SU-DHL-6 (cell line): Measurements from ENCODE around the gene TMCO4.

Experiments
- H2AFZ ChIP-seq: fragments of 200-600 bp; sonication (generic); 2 replicates; pipeline ENCODE4 v1.6.1; 2014; ENCODE audit warnings: low read depth, mild to moderate bottlenecking, moderate library complexity, mixed read lengths, antibody characterized with exemption, low read length; ENCODE audit not compliant: severe bottlenecking
- H3F3A ChIP-seq: fragments of 200-600 bp; shearing (Covaris generic); 2 replicates; pipeline ENCODE4 v1.6.0; 2016; ENCODE audit warnings: antibody characterized with exemption, mild to moderate bottlenecking; ENCODE audit not compliant: insufficient read depth
- H3K27ac ChIP-seq: fragments of 200-600 bp; sonication (generic); 2 replicates; pipeline ENCODE4 v1.5.1; 2016; ENCODE audit warnings: low read depth, mild to moderate bottlenecking, low read length, moderate library complexity, mixed read lengths
- H3K27me3 ChIP-seq: fragments of 200-600 bp; sonication (generic), shearing (Covaris generic); 2 replicates; pipeline ENCODE4 v1.6.0; 2014; ENCODE audit warnings: mild to moderate bottlenecking, low read length
- H3K36me3 ChIP-seq: fragments of 200-600 bp; sonication (generic); 2 replicates; pipeline ENCODE4 v1.6.1; 2014; ENCODE audit warnings: mild to moderate bottlenecking, low read length, mixed read lengths
- H3K4me2 ChIP-seq: fragments of 300-600, 200-600 bp; shearing (Covaris generic), sonication (generic); 2 replicates; pipeline ENCODE4 v1.6.0; 2014; ENCODE audit warnings: low read length, low read depth, mild to moderate bottlenecking; ENCODE audit not compliant: poor library complexity, severe bottlenecking
- H3K4me3 ChIP-seq: fragments of 200-600 bp; sonication (generic); 2 replicates; pipeline ENCODE4 v1.5.1; 2014; ENCODE audit warnings: antibody characterized with exemption, low read length, mild to moderate bottlenecking, mixed read lengths; ENCODE audit not compliant: insufficient read depth, poor library complexity, severe bottlenecking
- H3K79me2 ChIP-seq: fragments of 200-600 bp; sonication (generic); 2 replicates; pipeline ENCODE4 v1.6.1; 2014; ENCODE audit warnings: mild to moderate bottlenecking, low read length, moderate library complexity; ENCODE audit not compliant: insufficient read depth
- H3K9ac ChIP-seq: fragments of 200-600 bp; sonication (generic); 2 replicates; pipeline ENCODE4 v1.7.0; 2014; ENCODE audit warnings: mild to moderate bottlenecking, low read length
- H3K9me2 ChIP-seq: fragments of 200-600 bp; sonication (generic); replicated peaks from 2 replicates; pipeline ENCODE4 v1.6.1; 2014; ENCODE audit warnings: low read length; ENCODE audit not compliant: insufficient read depth
- H3K9me3 ChIP-seq: fragments of 200-600 bp; sonication (generic); 2 replicates; pipeline ENCODE4 v1.6.1; 2014; ENCODE audit warnings: low read length, mixed read lengths; ENCODE audit not compliant: insufficient read depth
- H4K20me1 ChIP-seq: fragments of 200-600 bp; sonication (generic); 2 replicates; pipeline ENCODE4 v1.6.1; 2014; ENCODE audit warnings: low read depth, mild to moderate bottlenecking, antibody characterized with exemption, low read length, moderate library complexity, mixed read lengths
- EZH2phosphoT487 ChIP-seq: fragments of 200-600 bp; sonication (generic), shearing (Covaris generic); conservative IDR thresholded peaks from 2 replicates; pipeline ENCODE4 v1.6.1; 2018; ENCODE audit warnings: mild to moderate bottlenecking, antibody characterized with exemption, low read length, moderate library complexity, mixed read lengths
- TF ChIP-seq, protein P1 (sequence below): fragments of 200-600 bp; sonication (generic); IDR thresholded peaks from one replicate; pipeline ENCODE4 v1.5.1; 2017; ENCODE audit warnings: antibody characterized with exemption, mild to moderate bottlenecking, low read length, moderate library complexity; ENCODE audit not compliant: insufficient read depth, poor library complexity, severe bottlenecking

TMCO4 gene

DNA sequence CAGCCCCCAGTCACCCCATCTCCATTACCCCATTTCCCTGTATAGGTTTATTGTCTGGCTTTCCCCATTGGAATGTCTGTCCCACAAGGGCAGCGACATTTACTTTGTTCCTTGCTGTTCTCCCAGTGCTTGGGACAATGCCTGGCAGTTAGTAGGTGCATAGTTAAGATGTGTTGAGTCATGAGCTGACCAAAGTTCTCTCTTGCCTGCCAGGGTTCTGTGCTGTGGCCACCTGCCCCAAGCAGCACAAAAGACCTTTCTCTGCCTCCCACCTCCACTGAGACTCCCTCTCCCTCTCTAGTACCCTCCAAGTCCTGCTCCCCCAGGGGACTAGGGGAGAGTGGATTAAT lies 40.0 kb downstream of the TMCO4 start:
- Histone ChIP-seq H3K27me3 (no peaks in the 10 kb centered on the region), H3K4me2 (no peak overlapping the region), H3K9me3 (no peaks in the 10 kb centered on the region), H4K20me1 (no peaks in the 10 kb centered on the region), H3K36me3 (no peaks in the 10 kb centered on the region), H3K4me3 (no peak overlapping the region), H3F3A (no peaks in the 10 kb centered on the region), H3K9me2 (no peaks in the 10 kb centered on the region), H3K79me2 (no peaks in the 10 kb centered on the region), H3K9ac (no peak overlapping the region), H2AFZ (no peak overlapping the region), H3K27ac (no peak overlapping the region)
- TF ChIP-seq, protein P1, sequence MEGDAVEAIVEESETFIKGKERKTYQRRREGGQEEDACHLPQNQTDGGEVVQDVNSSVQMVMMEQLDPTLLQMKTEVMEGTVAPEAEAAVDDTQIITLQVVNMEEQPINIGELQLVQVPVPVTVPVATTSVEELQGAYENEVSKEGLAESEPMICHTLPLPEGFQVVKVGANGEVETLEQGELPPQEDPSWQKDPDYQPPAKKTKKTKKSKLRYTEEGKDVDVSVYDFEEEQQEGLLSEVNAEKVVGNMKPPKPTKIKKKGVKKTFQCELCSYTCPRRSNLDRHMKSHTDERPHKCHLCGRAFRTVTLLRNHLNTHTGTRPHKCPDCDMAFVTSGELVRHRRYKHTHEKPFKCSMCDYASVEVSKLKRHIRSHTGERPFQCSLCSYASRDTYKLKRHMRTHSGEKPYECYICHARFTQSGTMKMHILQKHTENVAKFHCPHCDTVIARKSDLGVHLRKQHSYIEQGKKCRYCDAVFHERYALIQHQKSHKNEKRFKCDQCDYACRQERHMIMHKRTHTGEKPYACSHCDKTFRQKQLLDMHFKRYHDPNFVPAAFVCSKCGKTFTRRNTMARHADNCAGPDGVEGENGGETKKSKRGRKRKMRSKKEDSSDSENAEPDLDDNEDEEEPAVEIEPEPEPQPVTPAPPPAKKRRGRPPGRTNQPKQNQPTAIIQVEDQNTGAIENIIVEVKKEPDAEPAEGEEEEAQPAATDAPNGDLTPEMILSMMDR, result no peak
- no peak for TF ChIP-seq EZH2phosphoT487

DNA sequence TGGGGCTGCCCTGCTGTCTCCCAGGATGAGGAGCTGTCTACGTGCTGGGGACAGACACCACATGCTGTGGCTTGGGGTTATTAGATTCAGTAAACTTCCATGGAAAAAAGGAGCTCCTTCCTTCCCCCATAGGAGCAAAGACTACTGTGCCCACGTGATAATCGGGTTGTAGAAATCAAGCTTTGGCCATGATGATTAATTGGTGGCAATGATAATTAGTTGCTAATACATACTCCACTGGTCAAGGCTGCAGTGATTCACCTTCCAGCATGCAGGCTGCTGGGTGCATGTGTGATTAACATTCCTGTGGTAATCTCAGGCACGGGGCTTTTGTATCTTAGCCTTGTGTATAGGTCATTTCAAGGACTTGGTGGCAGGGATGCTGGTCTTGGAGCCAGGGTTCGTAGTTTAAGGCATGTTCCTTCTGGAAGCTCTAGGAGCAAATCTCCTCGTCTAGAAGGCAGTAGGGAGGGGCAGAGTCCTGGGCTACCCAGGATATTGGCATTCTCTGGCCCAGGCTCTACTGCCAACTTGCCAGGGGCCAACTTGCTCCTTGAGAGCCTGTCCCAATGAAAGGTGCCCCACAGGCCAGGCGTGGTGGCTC lies 41.4 kb downstream of the TMCO4 start:
- H3K9me2 ChIP-seq, result no peaks in the 10 kb centered on the region
- no peaks in the 10 kb centered on the region for H3K9me3 ChIP-seq
- no peak overlapping the region for H3K4me3 ChIP-seq
- H3K36me3 ChIP-seq, result no peaks in the 10 kb centered on the region
- no peak overlapping the region for H3K9ac ChIP-seq
- H4K20me1 ChIP-seq, result no peaks in the 10 kb centered on the region
- no peaks in the 10 kb centered on the region for H3F3A ChIP-seq
- no peak for TF ChIP-seq EZH2phosphoT487
- TF ChIP-seq, protein P1, result no peak
- H3K79me2 ChIP-seq, result no peaks in the 10 kb centered on the region
- no peak overlapping the region for H3K4me2 ChIP-seq
- no peak overlapping the region for H2AFZ ChIP-seq
- no peaks in the 10 kb centered on the region for H3K27me3 ChIP-seq
- no peak overlapping the region for H3K27ac ChIP-seq

DNA sequence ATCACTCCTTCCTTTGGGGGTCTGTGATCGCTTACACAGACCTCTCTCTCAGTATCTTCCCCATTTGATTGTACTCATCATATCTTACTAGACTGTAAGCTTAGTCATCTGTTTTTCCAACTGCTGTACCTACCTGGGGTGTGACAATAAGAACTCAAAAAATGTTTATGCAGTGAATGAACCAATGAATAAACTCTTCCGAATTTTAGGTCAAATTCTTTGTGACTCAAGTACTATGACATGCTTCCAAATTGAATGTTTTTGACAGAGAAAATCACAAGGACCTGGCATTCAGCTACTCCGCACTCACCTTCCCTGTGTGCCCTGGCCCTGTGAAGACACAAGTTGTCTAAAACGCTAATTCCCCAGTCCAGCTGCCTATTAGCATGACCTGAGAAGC lies 42.1 kb downstream of the TMCO4 start:
- Histone ChIP-seq H3K9ac (no peak overlapping the region), H3K36me3 (no peaks in the 10 kb centered on the region), H3F3A (no peaks in the 10 kb centered on the region), H3K4me2 (no peak overlapping the region), H3K9me2 (no peaks in the 10 kb centered on the region), H3K4me3 (no peak overlapping the region), H3K27me3 (no peaks in the 10 kb centered on the region), H3K27ac (no peak overlapping the region), H3K9me3 (no peaks in the 10 kb centered on the region), H3K79me2 (no peaks in the 10 kb centered on the region), H4K20me1 (no peaks in the 10 kb centered on the region), H2AFZ (no peak overlapping the region)
- TF ChIP-seq EZH2phosphoT487, result no peak
- TF ChIP-seq, protein P1, result no peak
